ENCODE data around the gene TLE4.
"Not testable (repeated sequence)": the region's sequence is repeated elsewhere in the genome, so short reads cannot be mapped to it uniquely, and the experiment has no call there.

TLE4 gene

GRCh38 chr9:79630521-79631403, 59.0 kb downstream of the TLE4 start:
- Mint-ChIP-seq H3K4me1 (ENCODE audit: low read depth) (peaks cover 68% of the 10 kb centered on the region), H3K27me3 (no peaks in the 10 kb centered on the region), H3K4me3 (peak overlapping the region; percentile 57), H3K27ac (peak overlapping the region; percentile 91), H3K36me3 (peaks cover 20% of the 10 kb centered on the region), H3K9me3 (ENCODE audit: low read depth) (no peaks in the 10 kb centered on the region)

GRCh38 chr9:79632060-79632459, 60.3 kb downstream of the TLE4 start:
- H3K4me3 Mint-ChIP-seq: no peak overlapping the region
- H3K27me3 Mint-ChIP-seq: no peaks in the 10 kb centered on the region

GRCh38 chr9:79632705-79633104, 60.9 kb downstream of the TLE4 start:
- Mint-ChIP-seq H3K4me1 (ENCODE audit: low read depth) (peaks cover 74% of the 10 kb centered on the region), H3K27me3 (no peaks in the 10 kb centered on the region), H3K36me3 (peaks cover 25% of the 10 kb centered on the region), H3K4me3 (no peak overlapping the region), H3K27ac (peak overlapping the region; percentile 72), H3K9me3 (ENCODE audit: low read depth) (no peaks in the 10 kb centered on the region)

More at GRCh38 chr9:79632060-79632459, 60.3 kb downstream of the TLE4 start:
- Mint-ChIP-seq H3K4me1 (ENCODE audit: low read depth) (peaks cover 72% of the 10 kb centered on the region), H3K27ac (peak overlapping the region; percentile 91), H3K36me3 (peaks cover 22% of the 10 kb centered on the region), H3K9me3 (ENCODE audit: low read depth) (no peaks in the 10 kb centered on the region)

GRCh38 chr9:79633558-79633957, 61.8 kb downstream of the TLE4 start:
- H3K27ac Mint-ChIP-seq: peak overlapping the region; percentile 30

GRCh38 chr9:79637177-79637925, 65.6 kb downstream of the TLE4 start:
- peaks cover 13% of the 10 kb centered on the region for H3K9me3 Mint-ChIP-seq (ENCODE audit: low read depth)
- H3K27me3 Mint-ChIP-seq: no peaks in the 10 kb centered on the region
- no peak overlapping the region for H3K27ac Mint-ChIP-seq
- H3K4me3 Mint-ChIP-seq: no peak overlapping the region
- H3K36me3 Mint-ChIP-seq: peaks cover 28% of the 10 kb centered on the region
- peaks cover 78% of the 10 kb centered on the region for H3K4me1 Mint-ChIP-seq (ENCODE audit: low read depth)

More at GRCh38 chr9:79633558-79633957, 61.8 kb downstream of the TLE4 start:
- Mint-ChIP-seq H3K9me3 (ENCODE audit: low read depth) (peaks cover 1% of the 10 kb centered on the region), H3K4me1 (ENCODE audit: low read depth) (peaks cover 79% of the 10 kb centered on the region), H3K36me3 (peaks cover 22% of the 10 kb centered on the region), H3K27me3 (no peaks in the 10 kb centered on the region), H3K4me3 (no peak overlapping the region)

GRCh38 chr9:79638806-79639205, 67.0 kb downstream of the TLE4 start:
- Mint-ChIP-seq H3K27ac (no peak overlapping the region), H3K36me3 (peaks cover 36% of the 10 kb centered on the region), H3K9me3 (ENCODE audit: low read depth) (peaks cover 24% of the 10 kb centered on the region), H3K4me1 (ENCODE audit: low read depth) (peaks cover 68% of the 10 kb centered on the region), H3K4me3 (peak overlapping the region; percentile 1), H3K27me3 (no peaks in the 10 kb centered on the region)

- H3K36me3 Mint-ChIP-seq: peaks cover 41% of the 10 kb centered on the region
- H3K4me1 Mint-ChIP-seq (ENCODE audit: low read depth): peaks cover 66% of the 10 kb centered on the region
Observed at GRCh38 chr9:79639354-79639753, 67.6 kb downstream of the TLE4 start.

GRCh38 chr9:79640067-79640466, 68.3 kb downstream of the TLE4 start:
- H3K4me3 Mint-ChIP-seq: peak overlapping the region; percentile 36
- peaks cover 43% of the 10 kb centered on the region for H3K36me3 Mint-ChIP-seq
- H3K27me3 Mint-ChIP-seq: not testable (repeated sequence)
- peaks cover 36% of the 10 kb centered on the region for H3K9me3 Mint-ChIP-seq (ENCODE audit: low read depth)
- peaks cover 62% of the 10 kb centered on the region for H3K4me1 Mint-ChIP-seq (ENCODE audit: low read depth)
- peak overlapping the region; percentile 1 for H3K27ac Mint-ChIP-seq

More at GRCh38 chr9:79639354-79639753, 67.6 kb downstream of the TLE4 start:
- Mint-ChIP-seq H3K27me3 (no peaks in the 10 kb centered on the region), H3K9me3 (ENCODE audit: low read depth) (peaks cover 30% of the 10 kb centered on the region), H3K4me3 (no peak overlapping the region), H3K27ac (peak overlapping the region; percentile 12)

- H3K4me3 Mint-ChIP-seq: no peak overlapping the region
- H3K9me3 Mint-ChIP-seq (ENCODE audit: low read depth): peaks cover 36% of the 10 kb centered on the region
- no peak overlapping the region for H3K27ac Mint-ChIP-seq
- no peaks in the 10 kb centered on the region for H3K27me3 Mint-ChIP-seq
- H3K36me3 Mint-ChIP-seq: peaks cover 43% of the 10 kb centered on the region
- H3K4me1 Mint-ChIP-seq (ENCODE audit: low read depth): peaks cover 54% of the 10 kb centered on the region
Observed at GRCh38 chr9:79641070-79641469, 69.3 kb downstream of the TLE4 start.

GRCh38 chr9:79642671-79643070, 70.9 kb downstream of the TLE4 start:
- peaks cover 44% of the 10 kb centered on the region for H3K4me1 Mint-ChIP-seq (ENCODE audit: low read depth)
- H3K36me3 Mint-ChIP-seq: peaks cover 33% of the 10 kb centered on the region
- H3K27ac Mint-ChIP-seq: no peak overlapping the region
- peaks cover 36% of the 10 kb centered on the region for H3K9me3 Mint-ChIP-seq (ENCODE audit: low read depth)
- H3K4me3 Mint-ChIP-seq: no peak overlapping the region
- H3K27me3 Mint-ChIP-seq: no peaks in the 10 kb centered on the region

GRCh38 chr9:79644048-79644447, 72.3 kb downstream of the TLE4 start:
- Mint-ChIP-seq H3K4me3 (no peak overlapping the region), H3K4me1 (ENCODE audit: low read depth) (peaks cover 31% of the 10 kb centered on the region), H3K27me3 (no peaks in the 10 kb centered on the region), H3K9me3 (ENCODE audit: low read depth) (peaks cover 29% of the 10 kb centered on the region), H3K27ac (no peak overlapping the region), H3K36me3 (peaks cover 26% of the 10 kb centered on the region)

- peaks cover 26% of the 10 kb centered on the region for H3K9me3 Mint-ChIP-seq (ENCODE audit: low read depth)
- no peaks in the 10 kb centered on the region for H3K27me3 Mint-ChIP-seq
- no peak overlapping the region for H3K27ac Mint-ChIP-seq
- no peak overlapping the region for H3K4me3 Mint-ChIP-seq
- peaks cover 28% of the 10 kb centered on the region for H3K4me1 Mint-ChIP-seq (ENCODE audit: low read depth)
- peaks cover 26% of the 10 kb centered on the region for H3K36me3 Mint-ChIP-seq
Observed at GRCh38 chr9:79644601-79645000, 72.8 kb downstream of the TLE4 start.

GRCh38 chr9:79645110-79645509, 73.3 kb downstream of the TLE4 start:
- Mint-ChIP-seq H3K27me3 (no peaks in the 10 kb centered on the region), H3K36me3 (peaks cover 24% of the 10 kb centered on the region), H3K9me3 (ENCODE audit: low read depth) (peaks cover 23% of the 10 kb centered on the region), H3K4me1 (ENCODE audit: low read depth) (peaks cover 23% of the 10 kb centered on the region), H3K27ac (no peak overlapping the region), H3K4me3 (no peak overlapping the region)

GRCh38 chr9:79646096-79646495, 74.3 kb downstream of the TLE4 start:
- Mint-ChIP-seq H3K4me1 (ENCODE audit: low read depth) (peaks cover 18% of the 10 kb centered on the region), H3K27ac (no peak overlapping the region), H3K9me3 (ENCODE audit: low read depth) (peaks cover 23% of the 10 kb centered on the region), H3K36me3 (peaks cover 24% of the 10 kb centered on the region), H3K4me3 (no peak overlapping the region), H3K27me3 (no peaks in the 10 kb centered on the region)

- Mint-ChIP-seq H3K9me3 (ENCODE audit: low read depth) (no peaks in the 10 kb centered on the region), H3K4me1 (ENCODE audit: low read depth) (peaks cover 19% of the 10 kb centered on the region), H3K36me3 (peaks cover 15% of the 10 kb centered on the region), H3K27me3 (no peaks in the 10 kb centered on the region), H3K4me3 (no peak overlapping the region), H3K27ac (no peak overlapping the region)
Observed at GRCh38 chr9:79651251-79651795, 79.6 kb downstream of the TLE4 start.

All from activated naive CD8-positive, alpha-beta T cell (primary cell).